Esophagus squamous epithelium (tissue), 5 donors: ENCODE data around the gene SPDYE6. TPM values are rescaled to one million over a fixed set of nuclear protein-coding genes. Genes with fewer than 3 reads are reported as not detected.

Source experiments
- DNase-seq: peaks from one replicate; lab custom pipeline; 2025; lab: John Stamatoyannopoulos, UW
- H3K27ac ChIP-seq, 4 donors: fragments of 200-600 bp; sonication (generic); one replicate each; pipeline ENCODE4 v1.5.1; 2016 to 2019; ENCODE audit warnings: mild to moderate bottlenecking in 1 of 4
- H3K27me3 ChIP-seq, 4 donors: fragments of 200-600 bp; sonication (generic); 1 replicate in 3 of 4; 2 replicates in 1 of 4; pipeline versions ENCODE4 v1.5.1 to v1.6.0; 2017 to 2021; ENCODE audit warnings: antibody characterized with exemption in 1 of 4
- H3K36me3 ChIP-seq, 3 donors: fragments of 200-600 bp; sonication (generic); one replicate each; pipeline ENCODE4 v1.5.1; 2016 to 2019
- H3K4me1 ChIP-seq, 3 donors: fragments of 200-600 bp; sonication (generic); one replicate each; pipeline ENCODE4 v1.5.1; 2017 to 2019
- H3K4me3 ChIP-seq, 4 donors: fragments of 200-600 bp; sonication (generic); 1 replicate in 3 of 4; 2 replicates in 1 of 4; pipeline ENCODE4 v1.5.1; 2016 to 2019; ENCODE audit warnings: mild to moderate bottlenecking in 2 of 4, moderate library complexity in 1 of 4
- H3K9me3 ChIP-seq, 3 donors: fragments of 200-600 bp; sonication (generic); one replicate each; pipeline ENCODE4 v1.5.1; 2016 to 2019
- CTCF ChIP-seq, 6 experiments: fragments of 450-650 bp in 4 of 6; fragments of 200-600 bp in 2 of 6; sonication (generic) in 2 of 6; IDR thresholded peaks; one replicate each; pipeline ENCODE4 v1.5.1; 2016 to 2019; ENCODE audit warnings: antibody characterized with exemption in 6 of 6, mild to moderate bottlenecking in 4 of 6, moderate library complexity in 4 of 6
- POLR2A ChIP-seq, 4 donors: fragments of 450-650 bp; IDR thresholded peaks; one replicate each; pipeline ENCODE4 v1.6.1; 2017; ENCODE audit warnings: antibody characterized with exemption in 4 of 4, mild to moderate bottlenecking in 4 of 4, moderate library complexity in 3 of 4
- WGBS, 2 donors: methylation state at CpG; one replicate each; pipeline ENCODE4 v1.1.5; 2018; 5-methylcytosine and 5-hydroxymethylcytosine counted together
- intact Hi-C: fragments of 100-400 bp; cut with DNase I; formaldehyde crosslinking; loops from one replicate; pipeline ENCODE4 v1.15.0; 2022
- total RNA-seq, 4 donors: library from RNA; depleted of rRNA; stranded (reverse); fragments of >200 nt; gene quantifications; one replicate each; pipeline ENCODE4 v1.1.0, GENCODE V29; 2016
- donor health status: DM: yes; HTN: yes; CAD: no.

Gene SPDYE6
- total RNA-seq, 4 donors from 2014 or later, result not detected

- intact Hi-C loops, result no loop called here
- WGBS, 2 donors, result 0% methylated on average over 12 of the region's 12 CpGs
- H3K27me3 ChIP-seq, result no peaks in the 10 kb centered on the region
- peaks cover 0 to 50% (median 12%) of the 10 kb centered on the region in 3 donors for H3K36me3 ChIP-seq
- H3K4me3 ChIP-seq, result peak overlapping the region; percentile 52 to 97 (median 94)
- H3K4me1 ChIP-seq, result peaks cover 7 to 25% (median 12%) of the 10 kb centered on the region in 3 donors
- H3K27ac ChIP-seq, result peak overlapping the region; percentile 77 to 93 (median 91)
- TF ChIP-seq CTCF (IDR thresholded peaks at IDR 0.05), result no peak
- no peak for TF ChIP-seq POLR2A (IDR thresholded peaks at IDR 0.05)
- DNase-seq, result no peak
- H3K9me3 ChIP-seq, result no peaks in the 10 kb centered on the region
Observed at GRCh38 chr7:102396710-102397019, 40.4 kb upstream of the SPDYE6 start.

- TF ChIP-seq CTCF (IDR thresholded peaks at IDR 0.05) (no peak), POLR2A (IDR thresholded peaks at IDR 0.05) (peak in 1 of 4 donors; percentile 53)
- 0 to 1% methylated on average over 24 to 26 of the region's 59 CpGs for WGBS, 2 donors
Observed at GRCh38 chr7:102395873-102396709, 39.8 kb upstream of the SPDYE6 start, which contains the start of gene PRKRIP1. PRKRIP1 (plus strand) TSS chr7:102396363; CDS start chr7:102396412, 49 bp downstream.

GRCh38 chr7:102395592-102395872 is 39.3 kb upstream of the SPDYE6 start:
- peak overlapping the region; percentile 77 to 93 (median 91) for H3K27ac ChIP-seq
- H3K4me3 ChIP-seq, result peak overlapping the region; percentile 52 to 97 (median 94)
- intact Hi-C loops, result no loop called here
- DNase-seq, result no peak
- no peaks in the 10 kb centered on the region for H3K27me3 ChIP-seq
- no peak for TF ChIP-seq CTCF (IDR thresholded peaks at IDR 0.05)
- no peak for TF ChIP-seq POLR2A (IDR thresholded peaks at IDR 0.05)
- WGBS, 2 donors, result 4 to 10% methylated on average over 7 to 9 of the region's 9 CpGs
- no peaks in the 10 kb centered on the region for H3K9me3 ChIP-seq
- H3K36me3 ChIP-seq, result peaks cover 0 to 40% (median 12%) of the 10 kb centered on the region in 3 donors
- peaks cover 7 to 28% (median 12%) of the 10 kb centered on the region in 3 donors for H3K4me1 ChIP-seq

More at GRCh38 chr7:102395873-102396709, 39.8 kb upstream of the SPDYE6 start, which contains the start of gene PRKRIP1:
- H3K27me3 ChIP-seq, result no peaks in the 10 kb centered on the region
- H3K9me3 ChIP-seq, result no peaks in the 10 kb centered on the region
- H3K4me1 ChIP-seq, result peaks cover 7 to 25% (median 12%) of the 10 kb centered on the region in 3 donors
- H3K27ac ChIP-seq, result peak within 1 kb of the TSS; percentile 77 to 93 (median 91)
- peaks cover 0 to 46% (median 12%) of the 10 kb centered on the region in 3 donors for H3K36me3 ChIP-seq
- H3K4me3 ChIP-seq, result peak within 1 kb of the TSS; percentile 52 to 97 (median 94)
- peak; percentile 66 for DNase-seq
- intact Hi-C loops, result no loop called here

GRCh38 chr7:102393467-102393866 is 37.2 kb upstream of the SPDYE6 start:
- Histone ChIP-seq H3K27me3 (no peaks in the 10 kb centered on the region), H3K9me3 (no peaks in the 10 kb centered on the region), H3K4me1 (peaks cover 7 to 28% (median 12%) of the 10 kb centered on the region in 3 donors), H3K36me3 (peaks cover 0 to 26% (median 0%) of the 10 kb centered on the region in 3 donors), H3K4me3 (no peak overlapping the region), H3K27ac (no peak overlapping the region)
- no peak for DNase-seq
- TF ChIP-seq CTCF (IDR thresholded peaks at IDR 0.05) (no peak), POLR2A (IDR thresholded peaks at IDR 0.05) (no peak)
- 79 to 91% methylated on average over 7 to 8 of the region's 9 CpGs for WGBS, 2 donors
- intact Hi-C loops, result no loop called here

- intact Hi-C loops, result no loop called here
- Histone ChIP-seq H3K4me1 (peaks cover 6 to 18% (median 10%) of the 10 kb centered on the region in 3 donors), H3K4me3 (no peak overlapping the region), H3K36me3 (peaks cover 0 to 31% (median 0%) of the 10 kb centered on the region in 3 donors), H3K9me3 (no peaks in the 10 kb centered on the region), H3K27ac (no peak overlapping the region), H3K27me3 (no peaks in the 10 kb centered on the region)
- DNase-seq, result no peak
- 83 to 100% methylated on average over 1 of the region's 1 CpG for WGBS, 2 donors
- no peak for TF ChIP-seq POLR2A (IDR thresholded peaks at IDR 0.05)
- TF ChIP-seq CTCF (IDR thresholded peaks at IDR 0.05), result no peak
Observed at GRCh38 chr7:102392330-102392729, 36.1 kb upstream of the SPDYE6 start.
